K562 (cell line): ENCODE results near the gene SH2D1A. TPM values are rescaled to one million over a fixed set of nuclear protein-coding genes. Genes with fewer than 3 reads are reported as not detected.

ENCODE experiments used
- ATAC-seq: fragments of 200-7000 bp; cut with Tn5 transposase; 3 replicates; pipeline ENCODE4 v1.9.1; 2020; ENCODE audit warnings: moderate library complexity
- BruUV-seq: library from RNA; stranded (reverse); fragments of 400-500 nt; replicated peaks from 2 replicates; lab custom pipeline; 2021; lab: Mats Ljungman, UMichigan
- CTCF ChIA-PET: fragments of 300-600 bp; formaldehyde crosslinking; extraction: SDS; loops from one replicate; lab custom pipeline; 2021; ENCODE audit warnings: low intra/inter-chr PET ratio; lab: Yijun Ruan, JAX
- POLR2A ChIA-PET: fragments of 300-600, 350-650 bp; sonication (Branson Sonifier 250); formaldehyde crosslinking; extraction: SDS; loops from one replicate; lab custom pipeline; 2021; ENCODE audit warnings: antibody characterized with exemption, inconsistent platforms; lab: Yijun Ruan, JAX
- DNase-seq, 4 experiments: peaks; one replicate each; pipeline versions ENCODE4 v3.0.0 to v3.0.0-alpha.2; 2011 to 2018; ENCODE audit warnings: low spot score in 3 of 4, mixed read lengths in 3 of 4; ENCODE audit errors: extremely low read depth in 1 of 4
- FAIRE-seq: peaks from 2 replicates; lab custom pipeline; 2011; peaks lifted over from hg19 to GRCh38; lab: Jason Lieb, UNC
- H2AFZ ChIP-seq: 2 replicates; pipeline ENCODE4 v1.6.0; 2011; ENCODE audit warnings: low read depth, low read length, control low read depth, inconsistent platforms
- H3K27ac ChIP-seq: fragments of 200-600 bp; 3 replicates; pipeline ENCODE4 v1.8.0; 2011; ENCODE audit warnings: low read depth, mild to moderate bottlenecking, control low read depth, inconsistent platforms, low read length, moderate library complexity, mixed read lengths; ENCODE audit errors: extremely low read depth
- H3K27me3 ChIP-seq, 2 experiments: fragments of 300-600 bp in 1 of 2; 2 replicates in 1 of 2; 3 replicates in 1 of 2; pipeline versions ENCODE4 v1.6.0 to v1.8.0; 2011; ENCODE audit warnings: inconsistent platforms in 2 of 2, low read length in 2 of 2, mild to moderate bottlenecking in 1 of 2, mixed read lengths in 1 of 2, moderate library complexity in 1 of 2; ENCODE audit not compliant: control insufficient read depth in 2 of 2, insufficient read depth in 2 of 2
- H3K36me3 ChIP-seq: fragments of 300-600 bp; 3 replicates; pipeline ENCODE4 v1.8.0; 2011; ENCODE audit warnings: mild to moderate bottlenecking, low read length, inconsistent platforms; ENCODE audit not compliant: control insufficient read depth, insufficient read depth
- H3K4me1 ChIP-seq, 2 experiments: fragments of 200-600 bp in 1 of 2; replicated peaks in 1 of 2; 2 replicates in 1 of 2; 3 replicates in 1 of 2; pipeline versions ENCODE4 v1.5.1 to v1.8.0; 2011; ENCODE audit warnings: inconsistent platforms in 2 of 2, low read length in 2 of 2, mild to moderate bottlenecking in 1 of 2, mixed read lengths in 1 of 2, moderate library complexity in 1 of 2; ENCODE audit not compliant: control insufficient read depth in 2 of 2, insufficient read depth in 2 of 2
- H3K4me2 ChIP-seq: 2 replicates; pipeline ENCODE4 v1.6.1; 2011; ENCODE audit warnings: low read length, control low read depth, inconsistent platforms, mixed read lengths; ENCODE audit not compliant: insufficient read depth
- H3K4me3 ChIP-seq: fragments of 200-600 bp; sonication (generic), shearing (Covaris generic); 2 replicates; pipeline ENCODE4 v1.5.1; 2016; ENCODE audit warnings: control low read depth, inconsistent platforms
- H3K79me2 ChIP-seq: fragments of 200-600 bp; 3 replicates; pipeline ENCODE4 v1.8.0; 2011; ENCODE audit warnings: low read length, inconsistent platforms; ENCODE audit not compliant: control insufficient read depth, insufficient read depth
- H3K9ac ChIP-seq, 2 experiments: 2 replicates each; pipeline versions ENCODE4 v1.6.0 to v1.6.1; 2011; ENCODE audit warnings: low read depth in 2 of 2, low read length in 2 of 2, control low read depth in 1 of 2, inconsistent platforms in 1 of 2, mild to moderate bottlenecking in 1 of 2, mixed read lengths in 1 of 2; ENCODE audit not compliant: insufficient read depth in 1 of 2
- H3K9me1 ChIP-seq: one replicate; pipeline ENCODE4 v1.6.0; 2011; ENCODE audit warnings: inconsistent platforms, mild to moderate bottlenecking, low read length, moderate library complexity; ENCODE audit not compliant: control insufficient read depth, insufficient read depth
- H3K9me3 ChIP-seq: replicated peaks from 2 replicates; pipeline ENCODE4 v1.5.1; 2011; ENCODE audit warnings: low read depth, low read length, inconsistent platforms; ENCODE audit not compliant: control insufficient read depth, insufficient read depth
- H4K20me1 ChIP-seq: replicated peaks from 2 replicates; pipeline ENCODE4 v1.6.1; 2011; ENCODE audit warnings: low read length, inconsistent platforms, mixed read lengths; ENCODE audit not compliant: control insufficient read depth, insufficient read depth
- DACH1 ChIP-seq: fragments of 450-650 bp; IDR thresholded peaks from 2 replicates; pipeline ENCODE4 v1.6.1; 2018; ENCODE audit not compliant: partially characterized antibody
- KDM2B ChIP-seq: fragments of 250-450 bp; sonication (Bioruptor Pico); IDR thresholded peaks from 2 replicates; pipeline ENCODE4 v1.8.0; 2021; ENCODE audit warnings: mild to moderate bottlenecking, moderate library complexity
- KLF13 ChIP-seq: fragments of 450-650 bp; IDR thresholded peaks from 2 replicates; pipeline ENCODE4 v1.6.1; 2016; ENCODE audit warnings: missing genetic modification characterization, low read depth, mild to moderate bottlenecking, missing compliant biosample characterization, moderate library complexity, borderline replicate concordance
- NONO ChIP-seq, 2 experiments: fragments of 200-400 bp in 1 of 2; fragments of 450-650 bp in 1 of 2; formaldehyde crosslinking in 1 of 2; IDR thresholded peaks; 2 replicates each; pipeline ENCODE4 v1.6.1; 2017; ENCODE audit warnings: low read depth in 2 of 2, mild to moderate bottlenecking in 2 of 2, moderate library complexity in 2 of 2, low read length in 1 of 2
- SMC3 ChIP-seq: conservative IDR thresholded peaks from 2 replicates; pipeline ENCODE4 v1.6.1; 2011; ENCODE audit warnings: low read depth, low read length, improper control_type of control experiment; ENCODE audit not compliant: insufficient read depth
- U2AF1 ChIP-seq: fragments of 200-400 bp; formaldehyde crosslinking; optimal IDR thresholded peaks from 2 replicates; pipeline ENCODE3; 2017; ENCODE audit warnings: mild to moderate bottlenecking, low read depth, low read length, moderate library complexity
- ZNF740 ChIP-seq, 3 experiments: fragments of 200-800 bp in 1 of 3; sonication (Bioruptor generic) in 1 of 3; sonication (generic) in 1 of 3; formaldehyde crosslinking in 1 of 3; IDR thresholded peaks; 2 replicates each; pipeline versions ENCODE4 v1.6.1 to v1.8.0; 2016 to 2022; ENCODE audit warnings: mild to moderate bottlenecking in 2 of 3, missing compliant biosample characterization in 2 of 3, missing genetic modification characterization in 2 of 3, missing genetic modification reagents in 1 of 3
- ZNF785 ChIP-seq: fragments of 250-450 bp; sonication (Bioruptor Pico); IDR thresholded peaks from 2 replicates; pipeline ENCODE4 v1.4.0; 2020; ENCODE audit warnings: mild to moderate bottlenecking
- ZNF79 ChIP-seq: fragments of 250-450 bp; sonication (Bioruptor Pico); IDR thresholded peaks from 2 replicates; pipeline ENCODE4 v1.4.0; 2020; ENCODE audit warnings: low read depth, mild to moderate bottlenecking, moderate library complexity
- WGBS: fragments of 100-300 bp; shearing (Covaris generic); methylation state at CpG from one replicate; pipeline ENCODE4 v1.1.6; 2016; ENCODE audit warnings: low coverage, mixed read lengths; ENCODE audit not compliant: insufficient coverage; ENCODE audit errors: missing lambda C conversion rate; 5-methylcytosine and 5-hydroxymethylcytosine counted together
- in situ Hi-C: fragments of 300-500 bp; cut with MboI; formaldehyde crosslinking; loops from 4 replicates; pipeline ENCODE4 v1.15.0; 2018; ENCODE audit warnings: inconsistent platforms, mixed read lengths
- intact Hi-C: fragments of 100-400 bp; cut with micrococcal nuclease; formaldehyde crosslinking; loops from 2 replicates; pipeline ENCODE4 v1.14.2; 2022
- polyA plus RNA-seq, 8 experiments: library from polyadenylated mRNA; depleted of rRNA in 4 of 8; stranded (reverse) in 5 of 8; unstranded in 3 of 8; fragments of >200 nt; fragmentation: Nextera tagmentation in 2 of 8; fragmentation: Illumina TruSeq in 1 of 8; extraction: Ambion mirVana in 2 of 8; extraction: Trizol in 1 of 8; gene quantifications; 2 replicates each; pipeline versions ENCODE4 v1.2.1 to v1.2.3, GENCODE V29; 2011 to 2014; ENCODE audit warnings: inconsistent platforms in 1 of 8, missing spikeins in 1 of 8
- small RNA-seq: library from RNA; depleted of rRNA; stranded (forward); fragments of <200 nt; gene quantifications from one replicate; pipeline ENCODE3, GENCODE V24; 2014
- total RNA-seq, 7 experiments: library from RNA; depleted of rRNA in 6 of 7; stranded (reverse); fragments of >200 nt in 6 of 7; fragmentation: Illumina TruSeq in 2 of 7; extraction: Trizol in 2 of 7; gene quantifications; 2 replicates each; pipeline versions ENCODE4 v1.2.1 to v1.2.3, GENCODE V29; 2011 to 2021; ENCODE audit warnings: low replicate concordance in 1 of 7

Gene SH2D1A
- total and polyA plus RNA-seq, 9 of the 15 experiments (the other 6 are each of a cell fraction or from before 2014, with no cell fraction given): 0.07 to 0.52 (median 0.19) TPM

- H2AFZ ChIP-seq: no peak overlapping the region
- WGBS: 49% methylated on average over 9 of the region's 15 CpGs
- no peaks in the 10 kb centered on the region for H3K27me3 ChIP-seq
- DNase-seq: no peak
- no peaks in the 10 kb centered on the region for H3K9me3 ChIP-seq
- POLR2A ChIA-PET: no interaction called here
- no peak overlapping the region for H3K4me3 ChIP-seq
- no peak for TF ChIP-seq ZNF740 (CRISPR knock-in tag; IDR thresholded peaks at IDR 0.05)
- no peak for TF ChIP-seq ZNF740 (tag; IDR thresholded peaks at IDR 0.05)
- no peak for TF ChIP-seq ZNF785 (CRISPR knock-in tag)
- TF ChIP-seq KLF13 (tag): no peak
- no peak for TF ChIP-seq KDM2B (CRISPR knock-in tag)
- no peak for TF ChIP-seq U2AF1
- TF ChIP-seq ZNF79 (CRISPR knock-in tag): no peak
- no peak for TF ChIP-seq NONO (IDR thresholded peaks at IDR 0.05; ENCODE audit: low read depth in 2 of 2, low read length in 1 of 2)
- TF ChIP-seq SMC3: no peak
- no peak for TF ChIP-seq DACH1
- TF ChIP-seq, all 486 proteins: peak for 0
- no peak overlapping the region for H3K9ac ChIP-seq
- in situ Hi-C loops: loop anchor here (25.0 kb wide), 1 partner anchor 715 kb away; no protein-coding TSS in a partner anchor
- H3K4me2 ChIP-seq: no peak overlapping the region
- H3K36me3 ChIP-seq: no peaks in the 10 kb centered on the region
- CTCF ChIA-PET: no interaction called here
- no peak overlapping the region for H3K27ac ChIP-seq
- no peaks in the 10 kb centered on the region for H4K20me1 ChIP-seq
- no peaks in the 10 kb centered on the region for H3K79me2 ChIP-seq
- BruUV-seq: no TSS peak
- no peaks in the 10 kb centered on the region for H3K9me1 ChIP-seq
- no peaks in the 10 kb centered on the region for H3K4me1 ChIP-seq
- ATAC-seq (no peak), FAIRE-seq (no peak)
- intact Hi-C loops: no loop called here
Measured at GRCh38 chrX:124421898-124422655, 75.7 kb downstream of the SH2D1A start.

Small RNA genes within 50 kb of the gene (small RNA-seq; reads per million reads assigned to genes)
- gene AL022718.1: not detected

Other genes starting within 250 kb of the SH2D1A start
- not detected in 2 replicates for gene TEX13D, start 13.9 kb upstream of the SH2D1A start, total RNA-seq (2014; rRNA removed)
- gene TEX13D, start 13.9 kb upstream of the SH2D1A start, total RNA-seq (2014; rRNA removed; fragmentation: Illumina TruSeq; extraction: Trizol): not detected in 2 replicates
- not detected in 2 replicates for gene TEX13D, start 13.9 kb upstream of the SH2D1A start, total RNA-seq (2015; rRNA removed; fragmentation: Illumina TruSeq; extraction: Trizol)
- gene TEX13D, start 13.9 kb upstream of the SH2D1A start, total RNA-seq (2021): not detected in 2 replicates
- gene TEX13D, start 13.9 kb upstream of the SH2D1A start, polyA plus RNA-seq (2011; rRNA removed): not detected in 2 replicates
- gene TEX13D, start 13.9 kb upstream of the SH2D1A start, polyA plus RNA-seq (2014; fragmentation: Illumina TruSeq; extraction: Trizol): not detected in 2 replicates
- gene TEX13D, start 13.9 kb upstream of the SH2D1A start, polyA plus RNA-seq (2014; fragmentation: Nextera tagmentation; extraction: Ambion mirVana): under 1 TPM in 1 of 2 experiments, not detected in 1; 0.06 TPM
- not detected in 2 replicates for gene TEX13D, start 13.9 kb upstream of the SH2D1A start, polyA plus RNA-seq (2014; rRNA removed)